T1000 (cell line): ENCODE results near the gene CCDC38.
"Not testable (repeated sequence)": the region's sequence is repeated elsewhere in the genome, so short reads cannot be mapped to it uniquely, and the experiment has no call there.

Experiments used
- DNase-seq: peaks from one replicate; lab custom pipeline; 2025; ENCODE audit warnings: mixed read lengths; lab: John Stamatoyannopoulos, UW

CCDC38 gene

DNA sequence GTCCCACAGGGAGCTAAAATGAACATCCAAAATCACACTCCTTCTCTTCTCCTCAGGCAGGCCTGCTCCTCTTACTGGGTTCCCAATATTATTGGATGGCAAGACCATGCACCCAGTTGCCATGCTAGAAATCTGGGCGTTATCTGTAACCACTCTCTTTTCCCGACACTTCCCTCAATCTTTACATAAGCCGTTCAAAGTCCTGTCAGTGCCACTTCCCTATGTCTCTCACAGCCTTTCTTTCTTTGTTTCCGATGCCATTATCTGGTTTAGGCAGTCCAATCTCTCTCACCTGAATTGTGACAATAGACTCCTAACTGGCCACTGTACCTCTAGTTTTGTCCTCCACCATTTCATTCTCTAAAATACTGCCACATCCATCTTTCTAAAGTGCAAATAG, 59.5 kb downstream of the CCDC38 start:
- no peak for DNase-seq

DNA sequence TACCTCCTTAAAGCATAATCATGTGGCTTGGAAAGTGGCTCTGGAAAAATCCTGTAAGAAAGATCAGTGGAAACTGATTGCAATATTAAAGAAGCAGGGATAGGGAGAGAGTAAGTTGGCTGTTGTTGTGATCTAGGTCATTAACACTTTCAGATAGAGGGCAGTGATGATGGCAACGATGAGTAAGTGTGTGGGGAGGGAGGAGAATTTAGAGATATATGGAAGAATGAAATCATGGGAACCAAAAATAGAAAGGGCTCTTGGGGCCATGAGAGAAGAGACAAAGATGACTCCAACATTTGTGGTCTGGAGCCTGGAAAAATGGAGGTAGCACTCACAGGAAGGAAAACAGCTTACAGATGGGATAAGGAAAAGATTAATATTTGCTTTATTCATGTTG, 60.3 kb downstream of the CCDC38 start:
- no peak for DNase-seq

DNA sequence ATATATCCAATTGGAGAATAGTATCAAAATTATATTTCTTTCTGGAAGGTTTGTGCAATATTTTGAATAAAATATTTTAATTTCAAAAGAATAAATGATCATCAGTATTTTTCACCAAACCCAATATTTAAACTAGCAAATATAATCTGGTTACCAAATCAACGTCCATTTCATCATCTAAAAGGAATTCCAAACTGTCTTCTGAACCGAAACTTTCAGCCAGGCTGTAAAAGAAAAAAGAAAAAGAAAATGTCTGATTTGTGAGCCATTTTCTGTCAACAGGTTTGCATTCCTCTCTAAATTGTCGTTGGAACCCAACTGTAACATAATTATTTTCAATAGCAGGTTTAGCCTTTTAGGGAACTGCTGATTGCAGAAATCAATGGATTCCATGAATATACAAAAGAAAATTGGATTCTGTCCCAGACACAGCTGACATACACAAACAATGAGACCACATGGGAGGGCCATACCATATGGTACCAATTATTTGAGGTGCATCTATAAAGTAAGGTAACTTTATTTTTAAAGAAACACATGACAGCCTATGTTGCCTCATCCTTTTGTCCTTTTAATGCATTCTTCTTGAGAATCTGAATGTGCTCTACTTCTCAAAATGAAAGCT, 61.0 kb downstream of the CCDC38 start:
- no peak for DNase-seq

DNA sequence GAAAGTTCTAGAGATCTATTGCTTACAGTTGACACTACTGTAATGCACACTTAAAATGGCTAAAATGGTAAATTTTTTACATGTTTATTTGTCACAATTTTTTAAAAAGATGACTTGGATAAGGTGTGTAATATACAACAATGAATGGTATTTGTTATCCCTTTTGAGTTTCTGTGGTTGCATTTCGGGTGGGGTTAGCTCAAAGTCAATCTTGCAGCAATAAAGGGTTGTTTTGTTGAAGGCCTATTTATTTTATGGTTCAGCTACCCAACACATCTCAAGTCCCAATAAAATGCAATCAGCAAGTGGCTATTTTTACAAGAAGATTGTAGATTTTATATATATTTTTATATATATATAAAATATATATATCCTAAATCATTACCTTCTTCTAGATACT, 61.5 kb downstream of the CCDC38 start:
- no peak for DNase-seq

DNA sequence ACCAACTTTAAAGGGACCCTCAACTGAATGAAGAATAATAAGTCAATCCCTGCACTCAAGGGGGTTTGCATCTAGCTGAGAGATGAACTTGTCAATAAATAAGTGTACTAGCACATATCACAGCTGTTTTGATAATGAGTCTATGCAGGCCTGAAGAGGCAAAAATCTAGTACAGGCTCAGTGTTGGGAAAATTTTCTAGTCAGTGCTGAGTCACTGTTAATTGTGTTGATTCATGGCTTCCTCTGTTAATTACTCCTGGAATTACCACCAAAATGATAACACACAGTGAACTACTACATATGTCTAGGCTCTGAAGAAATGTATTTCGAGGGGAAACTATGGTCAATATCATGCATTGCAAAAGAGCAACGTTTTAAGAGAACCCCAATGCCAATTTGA, 64.8 kb downstream of the CCDC38 start:
- DNase-seq = no peak

DNA sequence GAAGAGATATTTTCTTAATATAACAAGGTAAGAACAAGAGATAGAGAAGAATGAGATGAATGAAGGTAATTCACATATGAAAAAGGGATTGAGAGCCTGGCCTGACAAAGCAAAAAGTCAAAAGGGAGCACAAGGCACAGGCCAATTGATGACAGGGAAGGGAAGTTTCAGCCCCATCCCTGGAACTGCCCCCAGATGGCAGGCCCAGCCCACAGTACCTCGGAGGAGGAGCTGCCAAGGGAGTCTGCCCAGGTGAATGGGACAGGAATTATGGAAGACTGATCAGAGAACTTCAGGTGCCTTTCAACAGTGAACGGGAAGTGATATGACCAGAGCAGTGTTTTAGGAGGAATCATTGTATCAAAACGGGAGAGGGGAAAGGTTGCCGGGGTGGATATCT, 68.0 kb downstream of the CCDC38 start:
- no peak for DNase-seq

DNA sequence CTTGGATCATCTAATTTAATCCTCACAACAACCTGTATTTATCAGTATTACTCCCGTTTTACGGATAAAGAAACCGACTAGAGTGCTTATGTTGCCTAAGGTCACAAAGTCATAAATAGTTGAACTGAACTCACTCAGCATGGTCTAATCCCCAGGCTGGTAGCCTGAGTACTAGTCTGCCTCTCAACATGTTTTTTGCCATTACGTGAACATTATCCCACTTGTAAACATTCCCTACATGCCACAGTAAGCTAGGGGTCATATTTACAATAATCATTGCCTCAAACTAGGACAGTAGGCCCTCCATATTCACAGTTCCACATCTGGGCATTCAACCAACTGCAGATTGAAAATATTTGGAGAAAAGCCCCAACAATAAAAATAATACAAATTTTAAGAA, 71.5 kb downstream of the CCDC38 start:
- no peak for DNase-seq

DNA sequence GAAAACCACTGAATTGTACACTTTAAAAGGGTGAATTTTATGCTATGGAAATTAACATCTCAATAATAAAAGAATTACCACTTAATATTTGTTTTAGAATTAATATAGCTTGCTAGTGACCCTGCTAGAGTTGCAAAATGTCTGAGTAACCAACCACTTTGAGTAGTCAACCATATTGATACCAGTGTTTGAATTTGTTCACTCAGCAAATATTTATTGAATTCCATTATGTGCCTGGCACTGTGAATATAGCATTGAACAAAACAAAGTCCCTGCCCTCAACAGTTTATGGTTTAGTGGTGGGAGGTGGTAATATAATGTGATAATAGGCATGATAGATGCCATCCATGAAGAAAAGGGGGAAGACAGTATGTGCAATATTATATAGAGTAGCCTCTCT, 79.1 kb downstream of the CCDC38 start:
- DNase-seq = no peak

DNA sequence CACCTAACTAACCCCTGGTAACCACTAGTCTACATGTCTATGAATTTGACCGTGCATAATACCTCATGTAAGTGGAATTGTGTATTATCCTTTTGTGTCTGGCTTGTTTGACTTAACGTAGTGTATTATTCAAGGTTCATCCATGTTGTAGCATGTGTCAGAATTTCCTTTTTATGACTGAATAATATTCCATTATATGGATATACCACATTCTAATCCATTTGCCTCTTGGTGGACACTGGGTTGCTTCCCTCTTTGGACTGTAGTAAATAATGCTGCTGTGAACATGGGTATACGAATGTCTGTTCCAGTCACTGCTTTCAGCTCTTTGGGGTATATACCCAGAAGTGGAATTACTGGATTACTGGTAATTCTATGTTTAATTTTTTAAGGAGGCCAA, 80.4 kb downstream of the CCDC38 start:
- no peak for DNase-seq

DNA sequence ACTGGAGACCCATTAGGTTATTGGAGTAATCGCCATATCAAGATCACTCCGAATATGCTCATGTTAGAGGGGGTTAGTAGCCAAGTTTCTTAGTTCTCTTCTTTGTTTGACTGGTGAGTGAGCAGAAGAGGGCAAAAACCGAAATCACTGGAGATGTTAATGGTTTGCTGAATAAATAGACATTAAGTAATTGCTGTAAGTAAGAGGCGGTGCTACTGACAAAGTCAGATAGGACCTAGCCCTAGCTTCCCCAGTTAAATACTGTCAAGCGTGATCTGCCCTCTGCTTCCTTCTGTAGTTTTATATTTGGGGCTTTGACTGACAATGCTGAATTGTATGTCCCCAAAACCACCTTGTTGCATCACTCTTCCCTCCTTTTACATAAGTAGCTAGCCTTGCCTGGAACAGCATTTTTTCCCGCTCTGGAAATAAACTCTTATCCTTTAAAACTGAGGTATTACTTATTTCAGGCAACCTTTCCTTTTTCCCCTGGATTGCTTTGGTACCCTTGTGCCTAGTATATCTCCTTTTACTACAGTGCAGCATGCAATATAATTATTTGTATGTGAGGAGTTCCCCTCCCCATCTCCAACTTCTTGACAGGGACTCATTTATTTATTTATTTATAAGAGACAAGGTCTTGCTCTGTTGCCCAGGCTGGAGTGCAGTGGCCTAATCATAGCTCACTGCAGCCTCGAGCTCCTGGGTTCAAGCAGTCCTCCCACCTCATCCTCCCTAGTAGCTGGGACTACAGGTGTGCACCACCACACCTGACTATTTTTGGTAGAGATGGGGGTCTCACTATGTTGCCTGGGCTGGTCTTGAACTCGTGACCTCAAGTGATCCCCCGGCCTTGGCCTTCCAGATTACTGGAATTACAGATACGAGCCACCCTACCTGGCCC, 82.2 kb downstream of the CCDC38 start:
- no peak for DNase-seq

DNA sequence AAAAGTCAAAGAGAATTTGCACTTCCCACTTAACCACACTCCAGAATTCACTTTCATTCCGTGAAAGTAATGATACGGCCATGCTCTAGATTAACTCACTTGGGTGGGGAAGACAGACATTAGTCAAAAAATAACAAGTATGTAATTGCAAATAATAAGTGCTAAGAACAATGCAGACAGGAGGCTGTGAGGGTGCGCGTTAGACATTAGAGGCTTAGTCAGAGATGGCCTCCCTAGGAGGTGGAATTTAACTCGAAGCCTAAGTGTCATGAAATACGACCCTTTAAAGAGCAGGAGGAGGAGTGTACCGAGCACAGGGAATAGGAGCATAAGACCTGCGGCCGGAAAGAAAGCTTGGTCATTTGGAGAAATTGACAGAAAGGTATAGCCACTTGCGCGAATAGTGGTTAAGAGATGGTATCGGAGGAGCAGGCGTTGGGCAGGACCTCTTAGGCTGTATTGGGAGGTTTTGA, 83.0 kb downstream of the CCDC38 start:
- no peak for DNase-seq

DNA sequence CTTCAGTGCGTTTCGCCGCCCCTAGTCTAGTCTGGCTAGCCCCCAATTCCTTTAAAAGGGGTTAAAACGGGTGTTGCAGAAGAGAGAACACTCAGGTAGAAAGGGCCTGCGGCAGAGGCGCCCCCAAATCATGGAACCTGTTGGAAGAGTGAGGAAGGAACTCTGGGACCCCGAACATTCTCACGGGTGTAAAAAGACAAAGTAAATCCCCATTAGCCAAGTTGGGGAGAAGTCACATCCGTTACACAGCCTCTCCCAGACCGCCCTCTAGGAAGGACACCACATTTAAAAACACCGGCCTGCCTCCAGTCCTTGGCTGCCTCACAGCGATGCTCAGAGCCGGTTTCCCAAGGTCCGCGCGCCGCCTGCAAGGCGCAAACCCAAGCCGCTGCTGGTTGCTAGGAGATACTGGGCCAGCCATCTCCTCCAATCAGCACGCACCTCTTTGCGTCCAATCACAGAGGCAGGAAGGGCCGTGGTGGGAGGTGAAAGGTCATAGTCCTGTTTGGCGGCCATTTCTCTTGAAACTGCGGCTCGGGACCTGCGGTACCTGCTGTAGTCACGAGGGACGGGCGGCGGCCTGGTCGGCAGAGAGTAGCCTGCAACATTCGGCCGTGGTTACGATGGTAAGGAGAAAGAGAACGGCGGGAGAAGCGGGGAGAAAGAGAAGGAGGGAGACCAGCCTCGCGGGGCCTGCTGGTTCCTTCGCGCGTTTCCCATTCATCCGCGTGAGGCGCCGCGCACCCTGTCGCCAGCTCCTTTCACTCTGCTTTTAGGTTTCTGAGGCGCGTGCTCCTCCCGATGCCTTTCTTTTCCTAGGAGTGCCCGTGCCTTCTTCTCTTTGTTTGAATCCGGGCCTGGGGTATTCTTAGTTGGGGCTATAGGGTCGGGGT, 83.7 kb downstream of the CCDC38 start, which contains the start of gene SNRPF:
SNRPF (plus strand) TSS at position 502 of the 893 bp plus-strand sequence; CDS start at position 624, 122 bp downstream.
- peak; percentile 92 for DNase-seq

DNA sequence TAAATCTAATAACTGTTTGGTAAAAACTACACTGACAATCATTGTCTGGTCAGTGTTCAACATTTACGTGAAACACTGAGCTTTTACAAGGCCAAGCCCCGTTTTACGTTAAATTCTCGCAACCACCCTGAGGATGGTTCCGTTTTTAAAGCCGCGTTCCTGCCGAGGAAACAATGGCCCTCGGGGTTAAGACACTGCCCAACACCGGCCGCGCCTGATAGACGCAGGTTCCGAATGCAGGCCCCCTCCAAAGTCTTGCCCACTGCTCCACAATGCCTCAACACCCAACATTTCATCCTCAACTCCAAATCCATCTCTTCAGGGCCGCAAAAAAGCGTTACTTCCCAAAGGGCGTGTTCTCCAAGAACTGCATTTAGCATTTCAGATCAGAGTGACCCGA, 84.6 kb downstream of the CCDC38 start:
- no peak for DNase-seq

DNA sequence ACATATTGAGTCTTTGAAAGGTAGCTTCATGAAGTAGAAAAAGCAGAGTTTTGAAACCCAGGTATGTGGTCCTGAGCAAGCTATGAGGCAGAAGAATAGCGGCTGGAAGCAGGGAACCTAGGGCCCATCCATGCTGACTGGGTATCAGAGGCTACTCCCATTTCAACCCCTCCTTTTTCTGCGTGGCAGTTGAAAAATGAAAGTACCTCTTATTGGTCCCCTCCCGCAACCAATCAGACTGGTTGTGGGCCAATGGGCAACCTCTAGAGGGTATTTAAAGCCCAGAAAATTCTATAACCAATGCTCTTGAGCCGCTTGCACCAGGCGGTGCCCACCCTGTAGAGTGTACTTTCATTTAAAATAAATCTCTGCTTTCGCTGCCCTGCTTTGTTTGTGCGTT, 85.3 kb downstream of the CCDC38 start:
- DNase-seq = no peak

DNA sequence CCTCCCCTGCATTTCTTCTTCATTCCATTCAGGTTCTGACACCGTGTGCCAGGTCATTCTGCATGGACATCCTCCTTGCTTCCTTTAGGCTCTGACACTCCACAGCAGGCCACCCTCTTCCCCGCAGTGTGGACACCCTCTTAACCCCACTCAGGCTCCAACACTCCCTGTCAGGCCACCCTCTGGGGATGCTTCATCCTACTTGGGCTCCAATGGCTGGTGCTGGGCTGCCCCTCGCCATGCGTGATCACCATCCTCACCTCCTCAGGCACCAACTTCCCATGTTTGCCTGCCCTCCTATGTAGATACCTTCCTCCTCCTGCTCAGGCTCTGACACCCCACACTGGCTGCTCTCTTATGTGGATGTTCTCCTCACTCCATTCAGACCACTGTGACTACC, 90.3 kb downstream of the CCDC38 start:
- DNase-seq = no peak

DNA sequence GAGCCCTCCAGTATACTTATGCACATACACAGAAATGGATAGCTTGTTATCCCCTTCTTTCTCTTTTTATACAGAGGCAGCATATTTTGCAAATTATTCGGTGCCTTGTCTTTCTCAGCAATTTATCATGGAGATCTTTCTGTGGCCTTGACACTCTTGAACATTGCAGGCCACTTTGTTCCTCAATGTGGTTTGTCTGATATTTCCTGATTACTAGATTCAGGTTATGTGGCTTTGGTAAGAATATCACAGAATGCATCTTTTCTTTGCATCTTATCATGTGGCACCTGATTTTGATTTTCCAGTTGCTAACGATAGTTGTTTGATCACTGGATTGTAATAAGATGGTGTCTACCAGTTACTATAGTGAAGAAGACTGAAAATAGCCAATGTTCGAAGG, 90.8 kb downstream of the CCDC38 start:
- DNase-seq = no peak

DNA sequence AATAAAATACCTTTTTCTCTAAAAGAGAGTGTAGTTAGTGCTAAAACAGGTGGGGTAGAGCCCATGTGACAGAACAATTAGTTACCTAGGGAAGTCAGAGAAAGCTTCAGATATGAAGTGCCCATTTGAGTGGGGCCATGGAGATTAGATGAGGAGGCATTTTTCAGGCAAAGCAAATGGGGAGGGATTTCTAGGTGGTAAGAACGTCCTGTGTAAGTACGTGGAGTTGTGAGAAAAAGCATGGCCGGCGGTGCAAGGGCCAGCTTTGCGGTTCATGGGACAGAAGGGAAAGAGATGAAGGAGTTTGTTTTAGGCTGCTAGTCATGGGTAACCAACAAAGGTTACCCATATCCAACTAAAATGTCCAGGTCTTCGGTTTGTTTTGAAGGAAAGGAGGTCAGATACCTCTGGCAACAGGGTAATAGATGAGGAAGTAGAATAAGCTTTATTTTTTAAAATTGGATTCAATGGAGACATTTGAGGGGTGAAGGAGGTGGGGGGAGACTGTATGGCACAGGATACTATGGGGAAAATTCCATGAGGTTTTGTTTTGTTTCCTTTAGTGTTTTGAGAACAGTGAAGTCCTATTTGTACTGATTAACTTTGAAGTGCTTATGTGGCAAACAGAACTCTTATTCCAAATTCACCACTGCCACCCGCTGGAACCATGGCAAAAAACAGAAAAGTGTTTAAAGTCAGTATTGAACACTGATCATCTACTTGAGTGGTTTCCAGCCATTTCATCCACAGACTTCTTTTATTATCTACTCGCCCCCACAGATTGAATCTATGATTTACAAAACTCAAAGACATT, 93.6 kb downstream of the CCDC38 start:
- DNase-seq = no peak

DNA sequence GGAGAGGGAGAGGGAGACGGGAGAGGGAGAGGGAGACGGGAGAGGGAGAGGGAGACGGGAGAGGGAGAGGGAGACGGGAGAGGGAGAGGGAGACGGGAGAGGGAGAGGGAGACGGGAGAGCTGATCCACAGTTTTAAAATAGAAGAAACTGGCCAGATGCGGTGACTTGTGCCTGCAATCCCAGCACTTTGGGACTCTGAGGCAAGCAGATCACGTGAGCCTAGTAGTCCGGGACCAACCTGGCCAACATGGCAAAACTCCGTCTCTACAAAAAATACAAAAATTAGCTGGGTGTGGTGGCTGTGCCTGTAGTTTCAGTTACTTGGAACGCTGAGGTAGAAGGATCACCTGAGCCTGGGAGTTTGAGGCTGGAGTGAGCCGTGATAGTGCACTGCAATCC, 100.0 kb downstream of the CCDC38 start:
- not testable (repeated sequence) for DNase-seq

DNA sequence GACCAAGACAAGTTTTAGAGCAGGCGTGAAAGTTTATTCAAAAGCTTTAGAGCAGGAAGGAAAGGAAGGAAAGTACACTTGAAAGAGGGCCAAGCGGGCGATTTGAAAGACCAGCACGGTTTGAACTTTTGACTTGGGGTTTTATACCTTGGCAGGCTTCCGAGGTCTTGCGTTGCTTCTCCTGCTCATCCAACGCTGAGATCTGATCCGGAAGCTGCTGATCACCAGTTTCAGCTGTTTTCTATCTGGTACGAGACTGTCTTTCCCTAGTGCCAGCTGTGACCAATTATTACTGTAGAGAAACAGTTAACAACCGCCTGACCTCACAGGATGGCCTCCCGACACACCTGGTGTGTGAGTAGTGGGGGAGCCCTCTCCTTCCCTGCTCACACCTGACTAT, 104.3 kb downstream of the CCDC38 start:
- DNase-seq = peak; percentile 40

DNA sequence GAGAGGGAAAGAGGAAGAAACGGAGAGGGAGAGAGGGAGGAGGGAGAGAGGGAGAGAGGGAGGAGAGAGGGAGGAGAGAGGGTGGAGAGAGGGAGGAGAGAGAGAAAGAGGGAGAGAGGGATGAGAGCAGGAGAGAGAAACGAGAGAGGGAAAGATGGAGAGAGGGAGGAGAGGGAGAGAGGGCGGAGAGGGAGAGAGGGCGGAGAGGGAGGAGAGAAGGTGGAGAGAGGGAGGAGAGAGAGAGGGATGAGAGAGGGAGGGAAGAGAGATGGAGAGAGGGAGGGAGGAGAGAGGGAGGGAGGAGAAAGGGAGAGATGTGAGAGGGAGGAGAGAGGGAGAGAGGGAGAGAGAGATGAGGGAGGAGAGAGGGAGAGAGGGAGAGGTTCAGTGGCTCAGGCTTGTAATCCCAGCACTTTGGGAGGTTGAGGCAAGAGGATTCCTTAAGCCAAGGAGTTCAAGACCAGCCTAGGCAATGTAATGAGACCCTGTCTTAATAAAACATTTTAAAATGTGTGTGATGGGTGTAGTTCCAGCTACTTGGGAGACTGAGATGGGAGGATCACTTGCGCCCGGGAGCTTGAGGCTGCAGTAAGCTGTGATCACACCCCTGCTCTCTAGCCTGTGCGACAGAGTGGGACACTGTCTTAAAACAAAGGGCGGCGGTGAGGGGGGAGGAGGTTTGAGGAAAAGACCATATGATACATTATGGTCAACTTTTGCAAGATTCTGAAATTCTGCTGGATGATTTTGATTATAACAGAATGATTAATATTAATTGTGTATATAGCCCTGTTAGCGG, 105.0 kb downstream of the CCDC38 start:
- DNase-seq = no peak
